SK-N-SH (cell line): ENCODE measurements around the gene CAPN9.

Source experiments
- CHD2 ChIP-seq: fragments of 150-350 bp; IDR thresholded peaks from 2 replicates; pipeline ENCODE4 v1.6.1; 2018; ENCODE audit warnings: low read length; ENCODE audit not compliant: partially characterized antibody
- CTCF ChIP-seq: fragments of 200-600 bp; sonication (generic); IDR thresholded peaks from 2 replicates; pipeline ENCODE4 v1.6.1; 2017; ENCODE audit warnings: antibody characterized with exemption, mild to moderate bottlenecking, moderate library complexity
- JUND ChIP-seq: IDR thresholded peaks from 2 replicates; pipeline ENCODE4 v1.4.0; 2012
- MAX ChIP-seq: IDR thresholded peaks from 2 replicates; pipeline ENCODE4 v1.4.0; 2012; ENCODE audit warnings: low read depth
- NRF1 ChIP-seq: IDR thresholded peaks from 2 replicates; pipeline ENCODE4 v1.6.1; 2012; ENCODE audit warnings: low read depth, mild to moderate bottlenecking, low read length
- POLR2AphosphoS5 ChIP-seq: IDR thresholded peaks from 2 replicates; pipeline ENCODE4 v1.6.1; 2012; ENCODE audit warnings: low read depth, low read length
- RAD21 ChIP-seq: IDR thresholded peaks from 2 replicates; pipeline ENCODE4 v1.6.1; 2012; ENCODE audit warnings: mild to moderate bottlenecking, low read length
- TAF1 ChIP-seq: IDR thresholded peaks from 2 replicates; pipeline ENCODE4 v1.6.1; 2012; ENCODE audit warnings: low read depth, mild to moderate bottlenecking, low read length, moderate library complexity, borderline replicate concordance

DNA sequence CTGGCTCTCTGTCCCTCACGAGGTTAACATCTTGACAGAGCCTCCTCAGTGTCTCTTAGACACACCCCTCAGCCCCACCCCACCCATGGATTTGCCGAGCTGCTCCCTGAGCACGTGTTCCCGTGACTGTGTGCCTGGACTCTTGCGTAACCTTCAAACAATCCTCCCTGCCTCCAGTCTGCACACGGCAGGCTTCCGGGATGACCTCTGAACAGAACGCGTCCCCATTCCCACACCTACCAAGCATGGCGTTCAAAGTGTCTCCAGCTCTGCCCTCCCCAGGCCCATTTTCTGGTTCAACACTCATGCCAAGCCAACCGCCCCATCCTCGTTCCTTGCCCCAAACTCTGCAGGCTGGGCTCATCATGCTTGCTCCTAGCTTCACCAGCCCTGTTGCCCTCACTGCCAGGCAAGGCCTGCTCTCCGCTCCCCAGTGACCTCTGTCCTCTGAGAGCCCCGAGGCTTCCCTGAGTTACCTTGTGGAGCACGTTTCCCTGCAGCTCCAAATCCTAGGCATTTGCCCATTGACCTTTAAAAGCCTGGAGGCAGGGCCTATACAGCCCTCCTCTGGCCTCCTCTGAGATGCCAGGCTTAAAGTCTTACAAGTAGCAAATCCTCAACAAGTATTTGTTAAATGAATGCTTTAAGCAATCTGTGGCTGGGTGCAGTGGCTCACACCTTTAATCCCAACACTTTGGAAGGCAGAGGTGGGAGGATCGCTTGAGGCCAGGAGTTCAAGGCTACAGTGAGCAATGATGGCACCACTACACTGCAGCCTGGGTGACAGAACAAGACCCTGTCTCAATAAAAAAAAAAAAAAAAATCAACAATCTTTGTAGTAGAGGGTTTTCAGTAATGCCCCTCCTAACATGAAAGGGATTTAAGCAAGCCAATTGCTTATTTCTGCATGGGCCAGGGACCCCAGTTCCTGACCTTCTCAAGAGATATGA is 38.3 kb upstream of the CAPN9 start:
- TF ChIP-seq POLR2AphosphoS5 (no peak), MAX (no peak), CHD2 (no peak), RAD21 (no peak), CTCF (no peak), JUND (no peak), TAF1 (no peak), NRF1 (no peak)
